ENCODE measurements around the gene B3GALT5. TPM values are rescaled to one million over a fixed set of nuclear protein-coding genes. Genes with fewer than 3 reads are reported as not detected.

B3GALT5 gene, protein sequence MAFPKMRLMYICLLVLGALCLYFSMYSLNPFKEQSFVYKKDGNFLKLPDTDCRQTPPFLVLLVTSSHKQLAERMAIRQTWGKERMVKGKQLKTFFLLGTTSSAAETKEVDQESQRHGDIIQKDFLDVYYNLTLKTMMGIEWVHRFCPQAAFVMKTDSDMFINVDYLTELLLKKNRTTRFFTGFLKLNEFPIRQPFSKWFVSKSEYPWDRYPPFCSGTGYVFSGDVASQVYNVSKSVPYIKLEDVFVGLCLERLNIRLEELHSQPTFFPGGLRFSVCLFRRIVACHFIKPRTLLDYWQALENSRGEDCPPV
- total RNA-seq (2022): 0.18 and 0.39 TPM in 2 replicates
- Bru-seq, nascent RNA: percentile 17 among the genes with signal in this experiment
- BruChase-seq, experiment 1, labeled RNA remaining after a 2-hour chase: percentile 22 among the genes with signal in this experiment
- BruChase-seq, experiment 2, labeled RNA remaining after a 6-hour chase: percentile 24 among the genes with signal in this experiment
- long read RNA-seq: 0 reads

DNA sequence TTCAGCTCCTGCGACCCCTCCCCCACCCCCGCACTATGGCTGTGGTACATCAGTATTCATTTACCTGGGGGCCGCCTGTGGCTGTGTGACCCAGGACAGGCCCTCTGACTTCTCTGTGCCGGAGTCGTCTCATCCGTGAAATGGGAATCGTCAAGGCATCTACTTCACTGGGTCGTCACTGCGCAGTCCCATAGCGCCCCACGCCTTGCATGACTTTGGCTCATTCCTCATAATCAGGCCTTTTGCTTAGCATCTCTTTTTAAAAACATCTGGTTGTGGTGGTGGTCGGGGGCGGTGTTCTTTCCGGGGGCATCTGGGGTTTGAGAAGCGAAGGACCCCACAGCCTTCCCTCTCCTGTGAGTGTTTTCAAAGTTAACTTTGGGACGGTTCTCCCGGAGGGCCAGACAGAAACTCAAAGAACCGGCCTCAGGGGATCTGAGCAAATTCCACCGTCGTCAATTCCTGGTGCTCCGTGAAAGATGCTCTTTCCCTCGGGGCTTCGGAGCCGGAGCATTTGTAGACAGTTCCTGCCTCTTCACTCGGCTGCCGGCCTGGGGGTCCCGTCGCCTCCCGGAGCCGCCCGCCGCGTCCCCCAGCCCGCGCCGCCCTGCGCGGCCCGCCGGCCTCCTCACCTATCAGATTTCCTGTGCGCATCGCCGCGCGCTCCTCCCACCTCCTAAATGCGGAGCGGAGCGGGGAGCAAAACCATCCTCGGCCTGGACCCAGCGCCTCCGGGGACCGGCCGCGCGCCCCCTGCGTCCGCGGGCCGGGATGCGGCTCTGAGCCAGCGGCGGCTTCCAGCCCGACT, at the start of gene B3GALT5:
B3GALT5 (plus strand) TSS at position 708 of the 808 bp plus-strand sequence. CDS start 47,620 bp downstream, outside the sequence.
- TF ChIP-seq, protein P1, sequence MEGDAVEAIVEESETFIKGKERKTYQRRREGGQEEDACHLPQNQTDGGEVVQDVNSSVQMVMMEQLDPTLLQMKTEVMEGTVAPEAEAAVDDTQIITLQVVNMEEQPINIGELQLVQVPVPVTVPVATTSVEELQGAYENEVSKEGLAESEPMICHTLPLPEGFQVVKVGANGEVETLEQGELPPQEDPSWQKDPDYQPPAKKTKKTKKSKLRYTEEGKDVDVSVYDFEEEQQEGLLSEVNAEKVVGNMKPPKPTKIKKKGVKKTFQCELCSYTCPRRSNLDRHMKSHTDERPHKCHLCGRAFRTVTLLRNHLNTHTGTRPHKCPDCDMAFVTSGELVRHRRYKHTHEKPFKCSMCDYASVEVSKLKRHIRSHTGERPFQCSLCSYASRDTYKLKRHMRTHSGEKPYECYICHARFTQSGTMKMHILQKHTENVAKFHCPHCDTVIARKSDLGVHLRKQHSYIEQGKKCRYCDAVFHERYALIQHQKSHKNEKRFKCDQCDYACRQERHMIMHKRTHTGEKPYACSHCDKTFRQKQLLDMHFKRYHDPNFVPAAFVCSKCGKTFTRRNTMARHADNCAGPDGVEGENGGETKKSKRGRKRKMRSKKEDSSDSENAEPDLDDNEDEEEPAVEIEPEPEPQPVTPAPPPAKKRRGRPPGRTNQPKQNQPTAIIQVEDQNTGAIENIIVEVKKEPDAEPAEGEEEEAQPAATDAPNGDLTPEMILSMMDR (IDR thresholded peaks at IDR 0.05; ENCODE audit: insufficient read depth in 1 of 2, low read depth in 1 of 2, low read length in 1 of 2, severe bottlenecking in 1 of 2, unreplicated experiment in 1 of 2): no peak
- Mint-ChIP-seq H3K27me3 (ENCODE audit: insufficient read depth, unreplicated experiment) (peaks cover 7% of the 10 kb centered on the region), H3K4me1 (ENCODE audit: low read depth, unreplicated experiment) (peaks cover 14% of the 10 kb centered on the region), H3K36me3 (ENCODE audit: insufficient read depth, unreplicated experiment) (no peaks in the 10 kb centered on the region), H3K4me3 (ENCODE audit: unreplicated experiment) (peak within 1 kb of the TSS; percentile 60), H3K9me3 (ENCODE audit: unreplicated experiment) (no peaks in the 10 kb centered on the region), H3K27ac (ENCODE audit: unreplicated experiment) (no peak within 1 kb of the TSS)
- Histone ChIP-seq H3K4me1 (peaks cover 19% of the 10 kb centered on the region), H3K36me3 (ENCODE audit: control insufficient read depth, insufficient read depth, low read length) (no peaks in the 10 kb centered on the region), H3K27me3 (replicated peaks; ENCODE audit: control insufficient read depth, insufficient read depth, low read length) (peaks cover 2% of the 10 kb centered on the region; the same call in 1 of the 2 replicates), H3K9me3 (no peaks in the 10 kb centered on the region), H3K4me3 (ENCODE audit: low read depth, low read length) (peak within 1 kb of the TSS; percentile 31)
- POLR2A ChIA-PET: no interaction called here
- CTCF ChIA-PET: no interaction called here
- peak in 1 of 2 experiments; percentile 49 for DNase-seq
- intact Hi-C loops (cut with micrococcal nuclease; ENCODE audit: unreplicated experiment): no loop called here
- BruUV-seq (replicated peaks): no TSS peak

DNA sequence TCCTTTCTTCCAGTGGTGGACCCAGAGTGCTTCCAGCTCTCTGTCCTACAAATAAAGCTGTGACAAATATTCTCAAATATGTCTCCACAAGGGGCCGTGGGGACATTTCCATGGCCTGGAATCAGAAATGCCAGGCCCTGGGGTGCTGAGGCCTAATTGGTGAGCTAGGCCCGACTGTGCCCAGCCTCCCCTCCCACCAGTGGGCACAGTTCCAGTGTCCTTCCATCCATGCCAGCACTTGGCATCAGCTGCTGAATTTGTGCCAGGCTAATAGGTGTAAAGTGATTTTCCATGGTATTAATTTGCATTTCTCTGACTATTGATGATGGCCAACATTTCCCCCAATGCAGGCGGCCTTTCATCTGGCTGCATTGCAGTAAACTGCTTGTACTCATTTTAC, 48.5 kb upstream of the B3GALT5 start:
- H3K4me1 Mint-ChIP-seq (ENCODE audit: low read depth, unreplicated experiment): no peaks in the 10 kb centered on the region
- no peaks in the 10 kb centered on the region for H3K36me3 Mint-ChIP-seq (ENCODE audit: insufficient read depth, unreplicated experiment)
- Histone ChIP-seq H3K27me3 (replicated peaks; ENCODE audit: control insufficient read depth, insufficient read depth, low read length) (no peaks in the 10 kb centered on the region), H3K4me3 (ENCODE audit: low read depth, low read length) (no peak overlapping the region), H3K9me3 (no peaks in the 10 kb centered on the region), H3K36me3 (ENCODE audit: control insufficient read depth, insufficient read depth, low read length) (no peaks in the 10 kb centered on the region), H3K4me1 (no peaks in the 10 kb centered on the region)
- ChIA-PET POLR2A (no interaction called here), CTCF (no interaction called here)
- no peak overlapping the region for H3K4me3 Mint-ChIP-seq (ENCODE audit: unreplicated experiment)
- peaks cover 7% of the 10 kb centered on the region for H3K27me3 Mint-ChIP-seq (ENCODE audit: insufficient read depth, unreplicated experiment)
- DNase-seq: no peak
- intact Hi-C loops (cut with micrococcal nuclease; ENCODE audit: unreplicated experiment): no loop called here
- no peak overlapping the region for H3K27ac Mint-ChIP-seq (ENCODE audit: unreplicated experiment)
- TF ChIP-seq, protein P1 (IDR thresholded peaks at IDR 0.05; ENCODE audit: insufficient read depth in 1 of 2, low read depth in 1 of 2, low read length in 1 of 2, severe bottlenecking in 1 of 2, unreplicated experiment in 1 of 2): no peak
- no peaks in the 10 kb centered on the region for H3K9me3 Mint-ChIP-seq (ENCODE audit: unreplicated experiment)
- BruUV-seq (replicated peaks): no TSS peak

DNA sequence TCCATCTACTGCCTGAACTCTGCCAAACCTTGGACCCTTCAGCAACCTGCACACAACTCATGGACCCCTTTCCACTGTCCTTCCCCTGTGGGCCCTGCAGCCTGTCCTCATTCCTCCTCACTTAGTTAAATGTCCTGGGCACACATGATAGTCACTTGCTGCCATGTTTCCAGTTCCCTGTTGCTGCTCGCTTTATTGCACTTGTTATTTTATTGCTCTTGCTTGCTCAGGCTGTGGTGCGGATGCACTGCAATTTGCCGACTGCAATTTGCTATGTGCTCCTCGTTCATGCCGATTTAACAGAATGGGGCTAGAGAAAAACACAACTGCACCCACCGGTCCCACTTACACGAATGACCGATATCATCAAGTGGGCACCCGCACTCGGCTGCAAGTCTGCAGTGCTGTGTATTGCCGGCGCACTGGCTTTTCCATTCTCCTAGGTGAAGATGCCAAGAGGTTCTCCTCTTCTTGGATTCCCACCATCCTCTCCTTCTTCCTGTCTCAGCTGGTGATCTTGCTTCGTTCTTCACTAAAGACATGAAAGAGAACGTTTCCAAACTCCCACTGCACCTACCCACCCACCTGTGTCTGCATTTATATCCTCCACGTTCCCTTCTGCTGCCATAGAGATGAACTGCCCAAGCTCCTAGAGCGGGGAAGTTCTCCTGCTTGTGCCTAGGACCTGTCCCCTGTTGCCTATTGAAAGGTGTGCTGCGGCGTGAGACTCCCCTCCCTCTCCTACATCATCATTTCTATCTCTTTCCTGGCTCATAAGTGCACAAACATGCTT, 45.4 kb upstream of the B3GALT5 start:
- Mint-ChIP-seq H3K9me3 (ENCODE audit: unreplicated experiment) (no peaks in the 10 kb centered on the region), H3K36me3 (ENCODE audit: insufficient read depth, unreplicated experiment) (no peaks in the 10 kb centered on the region), H3K4me1 (ENCODE audit: low read depth, unreplicated experiment) (no peaks in the 10 kb centered on the region), H3K27me3 (ENCODE audit: insufficient read depth, unreplicated experiment) (peaks cover under 1% of the 10 kb centered on the region), H3K27ac (ENCODE audit: unreplicated experiment) (no peak overlapping the region), H3K4me3 (ENCODE audit: unreplicated experiment) (no peak overlapping the region)
- Histone ChIP-seq H3K27me3 (replicated peaks; ENCODE audit: control insufficient read depth, insufficient read depth, low read length) (no peaks in the 10 kb centered on the region), H3K36me3 (ENCODE audit: control insufficient read depth, insufficient read depth, low read length) (no peaks in the 10 kb centered on the region), H3K4me1 (no peaks in the 10 kb centered on the region), H3K9me3 (no peaks in the 10 kb centered on the region), H3K4me3 (ENCODE audit: low read depth, low read length) (no peak overlapping the region)
- CTCF ChIA-PET: no interaction called here
- TF ChIP-seq, protein P1 (IDR thresholded peaks at IDR 0.05; ENCODE audit: insufficient read depth in 1 of 2, low read depth in 1 of 2, low read length in 1 of 2, severe bottlenecking in 1 of 2, unreplicated experiment in 1 of 2): no peak
- no TSS peak for BruUV-seq (replicated peaks)
- POLR2A ChIA-PET: no interaction called here
- no peak for DNase-seq
- intact Hi-C loops (cut with micrococcal nuclease; ENCODE audit: unreplicated experiment): no loop called here
